ENCODE data around the gene SEPTIN5. TPM values are rescaled to one million over a fixed set of nuclear protein-coding genes. Genes with fewer than 3 reads are reported as not detected.

The SEPTIN5 gene
- total RNA-seq, 1 donor from 2014 or later, result 32.0 TPM

DNA sequence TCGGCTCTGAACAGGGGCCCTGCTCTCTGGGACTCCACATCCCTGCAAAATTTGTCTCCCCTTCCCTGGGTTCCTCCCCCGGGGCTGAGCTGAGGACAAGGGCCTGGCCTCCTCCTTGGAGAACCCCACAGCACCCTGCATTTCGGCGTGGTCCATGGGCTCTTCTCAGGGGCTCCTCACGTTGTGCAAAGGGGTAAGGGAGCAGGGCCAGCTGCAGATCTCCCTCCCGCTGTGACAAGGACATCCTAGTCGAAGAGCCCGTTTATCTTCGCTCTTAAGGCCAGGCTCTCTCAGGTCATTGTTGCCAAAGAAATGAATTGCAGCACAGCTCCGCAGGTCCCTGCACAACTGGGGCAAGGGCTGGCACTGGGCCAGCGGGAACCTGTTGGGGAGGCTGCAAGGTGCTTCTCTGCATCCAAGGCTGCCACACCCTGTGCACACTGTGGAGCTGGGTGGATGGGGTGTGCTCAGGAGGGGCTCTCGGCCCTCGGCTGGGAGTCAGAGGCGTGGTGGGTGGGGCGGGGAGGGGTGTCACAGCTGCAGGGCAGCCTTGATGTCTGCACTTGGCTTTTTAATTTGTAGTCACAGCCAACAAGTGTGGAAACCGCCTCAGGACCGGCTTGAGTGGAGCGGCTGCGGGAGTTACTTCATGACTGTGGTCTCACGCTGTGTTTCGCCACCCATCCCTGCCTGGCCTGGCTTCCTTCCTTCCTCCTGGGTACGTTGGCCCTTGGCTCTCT lies 26.6 kb upstream of the SEPTIN5 start:
- Mint-ChIP-seq H3K4me1 (ENCODE audit: low read depth) (peaks cover 2% of the 10 kb centered on the region), H3K27ac (no peak overlapping the region), H3K4me3 (ENCODE audit: low read depth) (no peak overlapping the region), H3K36me3 (ENCODE audit: insufficient read depth) (no peaks in the 10 kb centered on the region), H3K27me3 (peaks cover 27% of the 10 kb centered on the region), H3K9me3 (ENCODE audit: low read depth) (peaks cover 7% of the 10 kb centered on the region)
- DNase-seq (ENCODE audit: low spot score, unreplicated experiment), result no peak
- TF ChIP-seq CTCF (IDR thresholded peaks at IDR 0.05; ENCODE audit: unreplicated experiment), result no peak

DNA sequence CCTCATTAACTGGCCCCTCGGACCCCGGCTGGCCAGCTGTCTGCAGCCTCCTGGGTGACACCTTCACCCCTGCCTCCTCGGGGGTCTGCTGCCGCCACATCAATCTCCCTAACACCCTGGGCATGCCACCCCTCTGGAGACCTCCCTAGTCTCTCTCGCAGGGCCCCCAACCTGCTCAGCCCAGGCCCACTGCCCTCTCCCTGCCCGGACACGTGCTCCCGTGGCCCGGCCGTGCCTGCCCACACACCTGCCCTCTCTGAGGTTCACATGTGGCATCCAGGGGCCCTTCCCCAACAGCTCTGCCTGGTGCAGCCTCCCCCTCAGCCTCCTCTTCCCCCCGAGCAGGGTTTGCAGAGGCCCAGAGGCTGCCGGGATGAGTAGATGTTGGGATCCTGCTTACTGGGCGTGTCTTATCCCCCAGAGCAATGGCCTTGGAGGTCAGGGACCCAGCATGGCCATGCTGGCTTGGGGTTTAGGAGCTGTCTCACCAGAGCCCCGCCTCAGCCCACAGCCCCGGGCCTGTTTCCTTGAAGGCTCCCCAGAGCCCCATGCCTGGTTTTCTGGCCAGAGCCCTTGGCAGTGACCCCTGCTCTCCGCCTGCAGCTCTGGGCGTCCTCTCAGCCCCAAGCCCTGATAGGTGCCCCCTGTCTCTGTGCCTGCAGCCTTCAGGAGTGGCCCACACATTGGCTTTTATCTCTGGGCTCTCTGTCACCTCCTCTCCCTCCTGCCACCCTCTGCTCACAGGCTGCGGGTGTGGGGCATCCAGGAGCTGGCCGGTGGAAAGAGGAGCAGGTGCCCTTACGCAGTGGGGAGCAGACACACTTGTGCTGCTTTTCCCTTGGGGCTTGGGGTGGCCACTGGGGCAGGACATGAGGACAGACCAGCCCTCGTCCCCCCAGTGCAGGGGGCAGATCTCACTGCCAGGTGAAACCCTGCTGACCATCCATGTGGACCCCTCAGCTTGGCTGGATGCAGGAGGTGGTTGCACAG lies 25.7 kb upstream of the SEPTIN5 start:
- no peak overlapping the region for H3K27ac Mint-ChIP-seq
- no peak for DNase-seq (ENCODE audit: low spot score, unreplicated experiment)
- TF ChIP-seq CTCF (IDR thresholded peaks at IDR 0.05; ENCODE audit: unreplicated experiment), result no peak
- no peaks in the 10 kb centered on the region for H3K36me3 Mint-ChIP-seq (ENCODE audit: insufficient read depth)
- peaks cover 2% of the 10 kb centered on the region for H3K4me1 Mint-ChIP-seq (ENCODE audit: low read depth)
- peaks cover 7% of the 10 kb centered on the region for H3K9me3 Mint-ChIP-seq (ENCODE audit: low read depth)
- peaks cover 24% of the 10 kb centered on the region for H3K27me3 Mint-ChIP-seq
- no peak overlapping the region for H3K4me3 Mint-ChIP-seq (ENCODE audit: low read depth)

DNA sequence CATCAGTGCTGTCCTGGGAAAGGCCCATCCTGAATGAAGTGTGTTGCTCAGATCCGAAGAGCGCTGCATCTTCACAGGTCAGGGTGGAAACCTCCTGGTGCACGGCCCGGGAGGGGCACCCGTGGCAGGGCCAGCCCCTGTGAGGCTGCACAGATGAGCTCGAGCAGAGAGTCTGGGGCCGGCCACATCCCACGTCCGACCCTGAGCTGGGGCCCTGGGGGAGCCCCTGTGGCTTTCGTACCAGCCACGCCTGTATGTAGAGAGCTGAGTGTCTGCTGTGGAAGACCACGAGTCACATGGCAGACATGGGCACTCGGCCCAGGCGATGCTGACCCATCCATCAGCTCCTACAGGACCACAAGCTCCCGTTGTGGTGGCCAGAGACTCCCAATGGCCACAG lies 24.9 kb upstream of the SEPTIN5 start:
- Mint-ChIP-seq H3K4me1 (ENCODE audit: low read depth) (peaks cover 2% of the 10 kb centered on the region), H3K27me3 (peaks cover 18% of the 10 kb centered on the region), H3K36me3 (ENCODE audit: insufficient read depth) (no peaks in the 10 kb centered on the region), H3K27ac (no peak overlapping the region), H3K4me3 (ENCODE audit: low read depth) (no peak overlapping the region), H3K9me3 (ENCODE audit: low read depth) (peaks cover 4% of the 10 kb centered on the region)
- TF ChIP-seq CTCF (IDR thresholded peaks at IDR 0.05; ENCODE audit: unreplicated experiment), result no peak
- DNase-seq (ENCODE audit: low spot score, unreplicated experiment), result no peak

- Mint-ChIP-seq H3K4me1 (ENCODE audit: low read depth) (peaks cover 2% of the 10 kb centered on the region), H3K27ac (no peak overlapping the region), H3K27me3 (peaks cover 15% of the 10 kb centered on the region), H3K36me3 (ENCODE audit: insufficient read depth) (no peaks in the 10 kb centered on the region), H3K4me3 (ENCODE audit: low read depth) (no peak overlapping the region), H3K9me3 (ENCODE audit: low read depth) (peaks cover 2% of the 10 kb centered on the region)
- no peak for TF ChIP-seq CTCF (IDR thresholded peaks at IDR 0.05; ENCODE audit: unreplicated experiment)
- DNase-seq (ENCODE audit: low spot score, unreplicated experiment), result no peak
Observed at GRCh38 chr22:19691007-19691720, 23.1 kb upstream of the SEPTIN5 start.

All from progenitor cell of endocrine pancreas (in vitro differentiated cells).